ENCODE results near the gene PKN3. TPM values are rescaled to one million over a fixed set of nuclear protein-coding genes. Genes with fewer than 3 reads are reported as not detected.
"Not testable (repeated sequence)": the region's sequence is repeated elsewhere in the genome, so short reads cannot be mapped to it uniquely, and the experiment has no call there.

PKN3 gene
- total RNA-seq, 1 experiment from 2014 or later, result 2.1 TPM

GRCh38 chr9:128694344-128694743 is 8.0 kb upstream of the PKN3 start:
- Mint-ChIP-seq H3K4me3 (ENCODE audit: unreplicated experiment) (no peak overlapping the region), H3K27me3 (ENCODE audit: insufficient read depth, unreplicated experiment) (no peaks in the 10 kb centered on the region), H3K9me3 (ENCODE audit: unreplicated experiment) (no peaks in the 10 kb centered on the region), H3K36me3 (ENCODE audit: insufficient read depth, unreplicated experiment) (peaks cover 86% of the 10 kb centered on the region), H3K27ac (ENCODE audit: unreplicated experiment) (no peak overlapping the region), H3K4me1 (ENCODE audit: low read depth, unreplicated experiment) (peaks cover 24% of the 10 kb centered on the region)
- peaks cover 8% of the 10 kb centered on the region; the same call in 1 of the 2 replicates for H3K4me1 ChIP-seq
- H3K4me3 ChIP-seq (ENCODE audit: low read depth, low read length), result no peak overlapping the region
- no TSS peak for BruUV-seq (replicated peaks)
- TF ChIP-seq, protein P1, sequence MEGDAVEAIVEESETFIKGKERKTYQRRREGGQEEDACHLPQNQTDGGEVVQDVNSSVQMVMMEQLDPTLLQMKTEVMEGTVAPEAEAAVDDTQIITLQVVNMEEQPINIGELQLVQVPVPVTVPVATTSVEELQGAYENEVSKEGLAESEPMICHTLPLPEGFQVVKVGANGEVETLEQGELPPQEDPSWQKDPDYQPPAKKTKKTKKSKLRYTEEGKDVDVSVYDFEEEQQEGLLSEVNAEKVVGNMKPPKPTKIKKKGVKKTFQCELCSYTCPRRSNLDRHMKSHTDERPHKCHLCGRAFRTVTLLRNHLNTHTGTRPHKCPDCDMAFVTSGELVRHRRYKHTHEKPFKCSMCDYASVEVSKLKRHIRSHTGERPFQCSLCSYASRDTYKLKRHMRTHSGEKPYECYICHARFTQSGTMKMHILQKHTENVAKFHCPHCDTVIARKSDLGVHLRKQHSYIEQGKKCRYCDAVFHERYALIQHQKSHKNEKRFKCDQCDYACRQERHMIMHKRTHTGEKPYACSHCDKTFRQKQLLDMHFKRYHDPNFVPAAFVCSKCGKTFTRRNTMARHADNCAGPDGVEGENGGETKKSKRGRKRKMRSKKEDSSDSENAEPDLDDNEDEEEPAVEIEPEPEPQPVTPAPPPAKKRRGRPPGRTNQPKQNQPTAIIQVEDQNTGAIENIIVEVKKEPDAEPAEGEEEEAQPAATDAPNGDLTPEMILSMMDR (IDR thresholded peaks at IDR 0.05; ENCODE audit: insufficient read depth in 1 of 2, low read depth in 1 of 2, low read length in 1 of 2, severe bottlenecking in 1 of 2, unreplicated experiment in 1 of 2), result no peak
- intact Hi-C loops (cut with micrococcal nuclease; ENCODE audit: unreplicated experiment), result no loop called here
- DNase-seq, result no peak
- ChIA-PET POLR2A (no interaction called here), CTCF (no interaction called here)
- H3K9me3 ChIP-seq, result no peaks in the 10 kb centered on the region
- peaks cover 3% of the 10 kb centered on the region; the same call in 1 of the 2 replicates for H3K36me3 ChIP-seq (ENCODE audit: control insufficient read depth, insufficient read depth, low read length)
- H3K27me3 ChIP-seq (replicated peaks; ENCODE audit: control insufficient read depth, insufficient read depth, low read length), result no peaks in the 10 kb centered on the region

DNA sequence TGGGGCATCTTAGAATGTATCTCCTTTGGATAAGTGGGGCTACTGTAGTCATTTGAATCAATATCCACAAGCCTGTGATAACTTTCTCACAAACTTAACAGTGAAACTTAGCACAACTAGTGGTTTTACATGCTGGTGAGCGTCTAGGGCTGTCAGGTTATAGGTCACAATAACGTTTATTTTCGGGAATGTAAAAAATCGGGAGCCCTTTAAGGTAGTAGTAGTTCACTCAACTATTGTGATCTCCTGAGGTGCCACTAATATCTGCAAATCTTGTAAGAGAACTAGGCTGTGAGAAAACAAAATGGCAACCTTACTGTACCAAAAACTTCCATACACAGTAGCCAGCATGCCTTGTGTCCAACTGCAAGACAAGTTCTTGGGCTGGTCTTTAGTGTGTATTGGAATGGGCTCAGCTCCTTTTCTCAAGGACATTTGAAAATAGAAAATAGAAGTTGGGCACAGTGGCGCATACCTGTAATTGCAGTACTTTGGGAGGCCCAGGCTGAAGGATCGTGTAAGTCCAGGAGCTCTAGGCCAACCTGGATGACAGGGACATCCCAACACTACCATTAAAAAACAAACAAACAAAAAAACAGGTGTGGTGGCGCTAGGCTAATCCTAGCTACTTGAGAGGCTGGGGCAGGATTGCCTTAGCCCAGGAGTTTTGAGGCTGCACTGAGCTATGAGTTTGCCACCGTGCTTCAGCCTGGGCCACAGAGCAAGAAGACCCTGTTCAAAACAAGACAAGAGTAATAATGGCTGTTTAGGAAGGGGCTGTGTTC is 5.2 kb upstream of the PKN3 start:
- no peak overlapping the region for H3K4me3 Mint-ChIP-seq (ENCODE audit: unreplicated experiment)
- intact Hi-C loops (cut with micrococcal nuclease; ENCODE audit: unreplicated experiment), result no loop called here
- Histone ChIP-seq H3K27me3 (replicated peaks; ENCODE audit: control insufficient read depth, insufficient read depth, low read length) (no peaks in the 10 kb centered on the region), H3K36me3 (ENCODE audit: control insufficient read depth, insufficient read depth, low read length) (peaks cover 3% of the 10 kb centered on the region; the same call in 1 of the 2 replicates), H3K4me1 (no peaks in the 10 kb centered on the region), H3K9me3 (no peaks in the 10 kb centered on the region), H3K4me3 (ENCODE audit: low read depth, low read length) (no peak overlapping the region)
- no TSS peak for BruUV-seq (replicated peaks)
- no peak for DNase-seq
- ChIA-PET POLR2A (interaction anchor here (0.9 kb wide), 1 partner anchor 27 kb away, joined by 3 read pairs; the partner anchor contains the start of gene ZDHHC12), CTCF (no interaction called here)
- H3K27ac Mint-ChIP-seq (ENCODE audit: unreplicated experiment), result no peak overlapping the region
- no peaks in the 10 kb centered on the region for H3K9me3 Mint-ChIP-seq (ENCODE audit: unreplicated experiment)
- TF ChIP-seq, protein P1 (IDR thresholded peaks at IDR 0.05; ENCODE audit: insufficient read depth in 1 of 2, low read depth in 1 of 2, low read length in 1 of 2, severe bottlenecking in 1 of 2, unreplicated experiment in 1 of 2), result no peak
- H3K4me1 Mint-ChIP-seq (ENCODE audit: low read depth, unreplicated experiment), result peaks cover 16% of the 10 kb centered on the region
- H3K27me3 Mint-ChIP-seq (ENCODE audit: insufficient read depth, unreplicated experiment), result no peaks in the 10 kb centered on the region
- peaks cover 76% of the 10 kb centered on the region for H3K36me3 Mint-ChIP-seq (ENCODE audit: insufficient read depth, unreplicated experiment)

DNA sequence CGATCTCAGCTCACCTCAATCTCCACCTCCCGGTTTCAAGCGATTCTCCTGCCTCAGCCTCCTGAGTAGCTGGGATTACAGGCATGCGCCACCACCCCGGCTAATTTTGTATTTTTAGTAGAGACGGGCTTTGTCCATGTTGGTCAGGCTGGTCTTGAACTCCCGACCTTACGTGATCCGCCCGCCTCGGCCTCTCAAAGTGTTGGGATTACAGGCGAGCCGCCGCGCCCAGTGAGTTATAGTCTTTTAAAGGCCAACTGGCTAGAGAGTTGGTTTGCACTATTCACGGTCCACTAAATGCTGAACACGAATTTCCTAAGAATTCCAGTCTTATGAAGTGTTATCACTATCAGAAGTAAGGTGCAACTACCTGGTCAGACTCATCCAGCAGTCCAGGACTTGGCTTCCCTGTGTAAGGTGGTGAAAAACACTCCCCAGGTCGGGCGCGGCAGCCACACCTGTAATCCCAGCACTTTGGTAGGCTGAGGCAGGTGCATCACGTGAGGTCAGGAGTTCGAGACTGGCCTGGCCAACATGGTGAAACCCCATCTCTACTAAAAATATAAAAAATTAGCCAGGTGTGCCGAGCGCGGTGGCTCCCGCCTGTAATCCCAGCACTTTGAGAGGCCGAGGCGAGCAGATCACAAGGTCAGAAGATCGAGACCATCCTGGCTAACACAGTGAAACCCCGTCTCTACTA is 3.1 kb upstream of the PKN3 start:
- intact Hi-C loops (cut with micrococcal nuclease; ENCODE audit: unreplicated experiment); H3K4me3 Mint-ChIP-seq (ENCODE audit: unreplicated experiment); H3K27me3 ChIP-seq (replicated peaks; ENCODE audit: control insufficient read depth, insufficient read depth, low read length); H3K36me3 ChIP-seq (ENCODE audit: control insufficient read depth, insufficient read depth, low read length); DNase-seq; H3K4me1 ChIP-seq; POLR2A ChIA-PET; H3K9me3 ChIP-seq; H3K9me3 Mint-ChIP-seq (ENCODE audit: unreplicated experiment); H3K27ac Mint-ChIP-seq (ENCODE audit: unreplicated experiment); H3K4me1 Mint-ChIP-seq (ENCODE audit: low read depth, unreplicated experiment); H3K4me3 ChIP-seq (ENCODE audit: low read depth, low read length); BruUV-seq (replicated peaks); H3K27me3 Mint-ChIP-seq (ENCODE audit: insufficient read depth, unreplicated experiment): not testable (repeated sequence)
- CTCF ChIA-PET, result interaction anchor here (0.7 to 1.6 kb wide), 2 partner anchors 64 to 1937 kb away, joined by 3 to 4 read pairs; no protein-coding TSS in a partner anchor
- peaks cover 64% of the 10 kb centered on the region for H3K36me3 Mint-ChIP-seq (ENCODE audit: insufficient read depth, unreplicated experiment)

Data from Caco-2 (cell line).